Neural progenitor cell (in vitro differentiated cells): ENCODE results near the gene PKD2L2.

Source experiments
- EZH2 ChIP-seq: fragments of 200-600 bp; sonication (generic); IDR thresholded peaks from 2 replicates; pipeline ENCODE4 v1.6.1; 2017; ENCODE audit warnings: antibody characterized with exemption, mild to moderate bottlenecking, moderate library complexity
- EZH2phosphoT487 ChIP-seq: fragments of 200-600 bp; sonication (generic); IDR thresholded peaks from 2 replicates; pipeline ENCODE4 v1.6.1; 2017; ENCODE audit warnings: antibody characterized with exemption
- TF ChIP-seq, protein P1 (sequence below): fragments of 200-600 bp; sonication (generic); IDR thresholded peaks from 2 replicates; pipeline ENCODE4 v1.5.1; 2017; ENCODE audit warnings: antibody characterized with exemption, mild to moderate bottlenecking

- no peak for TF ChIP-seq EZH2
- TF ChIP-seq, protein P1, sequence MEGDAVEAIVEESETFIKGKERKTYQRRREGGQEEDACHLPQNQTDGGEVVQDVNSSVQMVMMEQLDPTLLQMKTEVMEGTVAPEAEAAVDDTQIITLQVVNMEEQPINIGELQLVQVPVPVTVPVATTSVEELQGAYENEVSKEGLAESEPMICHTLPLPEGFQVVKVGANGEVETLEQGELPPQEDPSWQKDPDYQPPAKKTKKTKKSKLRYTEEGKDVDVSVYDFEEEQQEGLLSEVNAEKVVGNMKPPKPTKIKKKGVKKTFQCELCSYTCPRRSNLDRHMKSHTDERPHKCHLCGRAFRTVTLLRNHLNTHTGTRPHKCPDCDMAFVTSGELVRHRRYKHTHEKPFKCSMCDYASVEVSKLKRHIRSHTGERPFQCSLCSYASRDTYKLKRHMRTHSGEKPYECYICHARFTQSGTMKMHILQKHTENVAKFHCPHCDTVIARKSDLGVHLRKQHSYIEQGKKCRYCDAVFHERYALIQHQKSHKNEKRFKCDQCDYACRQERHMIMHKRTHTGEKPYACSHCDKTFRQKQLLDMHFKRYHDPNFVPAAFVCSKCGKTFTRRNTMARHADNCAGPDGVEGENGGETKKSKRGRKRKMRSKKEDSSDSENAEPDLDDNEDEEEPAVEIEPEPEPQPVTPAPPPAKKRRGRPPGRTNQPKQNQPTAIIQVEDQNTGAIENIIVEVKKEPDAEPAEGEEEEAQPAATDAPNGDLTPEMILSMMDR, result peak; percentile 8
- TF ChIP-seq EZH2phosphoT487, result no peak
These were observed at the start of gene PKD2L2 for GRCh38 chr5:137888863-137889759.
